ENCODE measurements around the gene TTC23L. TPM values are rescaled to one million over a fixed set of nuclear protein-coding genes. Genes with fewer than 3 reads are reported as not detected.
"Not testable (repeated sequence)": the region's sequence is repeated elsewhere in the genome, so short reads cannot be mapped to it uniquely, and the experiment has no call there.

Gene TTC23L
- total RNA-seq, 1 donor from 2014 or later = not detected

DNA sequence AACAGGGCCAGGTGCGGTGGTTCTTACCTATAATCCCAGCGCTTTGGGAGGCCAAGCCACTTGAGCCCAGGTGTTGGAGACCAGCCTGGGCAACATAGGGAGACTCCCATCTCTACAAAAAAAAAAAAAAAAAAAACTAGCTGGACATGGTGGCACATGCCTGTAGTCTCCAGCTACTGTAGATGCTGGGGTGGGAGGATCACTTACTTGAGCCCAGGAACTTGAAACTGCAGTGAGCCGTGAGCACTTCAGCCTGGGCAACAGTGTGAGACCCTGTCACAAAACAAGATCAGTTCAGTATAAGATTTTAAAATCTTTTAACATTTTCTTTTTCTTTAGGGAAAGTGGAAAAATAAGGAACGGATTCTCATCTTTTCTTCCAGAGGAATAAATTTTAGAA, 79.1 kb downstream of the TTC23L start:
- Mint-ChIP-seq H3K27me3 (ENCODE audit: insufficient read depth) (no peaks in the 10 kb centered on the region), H3K27ac (no peak overlapping the region), H3K4me1 (ENCODE audit: low read depth) (peaks cover 39% of the 10 kb centered on the region), H3K36me3 (ENCODE audit: low read depth) (peaks cover 30% of the 10 kb centered on the region), H3K9me3 (no peaks in the 10 kb centered on the region), H3K4me3 (no peak overlapping the region)
- intact Hi-C loops (cut with micrococcal nuclease) = loop anchor here (5.0 kb wide), 4 partner anchors 84 to 1959 kb away; partner anchors contain the start of genes NIPBL, SPEF2 and TARS1
- DNase-seq (ENCODE audit: low spot score) = no peak

DNA sequence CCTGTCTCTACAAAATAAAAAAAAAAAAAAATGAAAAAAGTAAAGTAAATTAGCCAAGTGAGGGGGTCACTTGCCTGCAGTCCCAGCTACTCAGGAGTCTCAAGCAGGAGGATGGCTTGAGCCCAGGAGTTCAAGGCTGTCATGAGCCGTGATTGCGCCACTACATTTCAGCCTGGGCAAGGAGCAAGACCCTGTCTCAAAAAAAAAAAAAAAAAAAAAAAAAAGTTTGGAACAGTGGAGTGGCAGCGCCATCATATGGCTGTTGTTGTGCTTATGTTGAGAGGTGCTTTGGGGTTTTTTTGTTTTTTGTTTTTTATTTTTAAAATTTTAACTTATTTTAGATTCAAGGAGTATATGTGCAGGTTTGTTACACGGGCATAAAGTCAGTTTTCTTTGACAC, 80.1 kb downstream of the TTC23L start:
- Mint-ChIP-seq H3K9me3 (no peaks in the 10 kb centered on the region), H3K4me3 (no peak overlapping the region), H3K4me1 (ENCODE audit: low read depth) (peaks cover 38% of the 10 kb centered on the region), H3K27ac (no peak overlapping the region), H3K27me3 (ENCODE audit: insufficient read depth) (no peaks in the 10 kb centered on the region), H3K36me3 (ENCODE audit: low read depth) (peaks cover 33% of the 10 kb centered on the region)
- DNase-seq (ENCODE audit: low spot score) = no peak
- intact Hi-C loops (cut with micrococcal nuclease) = loop anchor here (5.0 kb wide), 4 partner anchors 83 to 1958 kb away; partner anchors contain the start of genes NIPBL, SPEF2 and TARS1

DNA sequence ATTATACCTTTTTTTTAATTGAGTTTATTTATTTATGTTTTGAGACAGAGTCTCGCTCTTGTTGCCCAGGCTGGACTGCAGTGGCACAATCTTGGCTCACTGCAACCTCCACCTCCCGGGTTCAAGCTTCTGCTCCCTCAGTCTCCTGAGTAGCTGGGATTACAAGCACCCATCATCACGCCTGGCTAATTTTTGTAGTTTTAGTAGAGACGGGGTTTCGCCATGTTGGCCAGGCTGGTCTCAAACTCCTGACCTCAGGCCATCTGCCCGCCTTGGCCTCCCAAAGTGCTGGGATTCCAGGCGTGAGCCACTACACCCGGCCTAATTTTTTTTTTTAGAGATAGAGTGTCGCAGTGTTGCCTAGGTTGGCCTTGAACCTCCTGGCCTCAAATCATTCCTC, 84.3 kb downstream of the TTC23L start:
- not testable (repeated sequence) for H3K9me3 Mint-ChIP-seq; H3K27me3 Mint-ChIP-seq (ENCODE audit: insufficient read depth); DNase-seq (ENCODE audit: low spot score); H3K4me3 Mint-ChIP-seq
- Mint-ChIP-seq H3K4me1 (ENCODE audit: low read depth) (peaks cover 30% of the 10 kb centered on the region), H3K27ac (peak overlapping the region; percentile 67), H3K36me3 (ENCODE audit: low read depth) (peaks cover 39% of the 10 kb centered on the region)
- intact Hi-C loops (cut with micrococcal nuclease) = loop anchor here (10.0 kb wide), 3 partner anchors 872 to 982 kb away; partner anchors contain the start of gene IL7R

DNA sequence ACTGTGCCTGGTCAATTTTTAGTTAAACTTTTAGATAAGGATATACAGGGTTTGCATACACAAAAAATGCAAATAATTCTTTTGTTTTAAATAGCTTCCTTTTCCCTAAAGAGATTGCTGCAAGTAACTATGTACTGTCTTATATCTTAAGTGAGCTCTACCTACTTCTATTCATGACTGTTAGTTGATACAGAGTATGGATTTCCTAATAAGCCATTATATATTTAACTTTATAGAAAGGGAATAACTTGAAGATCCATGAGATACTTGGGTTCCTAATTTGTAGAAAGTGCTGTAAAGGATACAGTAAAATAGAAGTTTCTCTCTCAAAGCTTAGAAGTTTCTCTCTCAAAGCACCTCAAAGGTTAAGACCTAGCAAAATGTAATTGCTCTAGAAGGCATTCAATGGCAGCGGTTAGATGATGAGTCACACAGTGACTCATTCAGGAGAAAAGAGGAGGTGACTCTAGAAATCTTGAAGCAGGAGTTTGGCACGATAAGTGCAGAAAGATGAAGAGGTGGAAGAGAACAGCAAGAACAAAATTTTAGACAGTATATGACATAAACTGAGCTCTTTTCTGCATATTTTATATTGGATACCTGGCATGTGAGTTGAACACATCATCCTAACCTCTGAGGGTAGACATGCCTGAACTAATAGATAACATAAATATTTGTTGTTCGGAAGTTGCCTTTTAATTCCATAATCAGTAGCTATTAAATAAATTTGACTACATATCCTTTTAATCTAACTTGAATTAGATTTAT, 84.9 kb downstream of the TTC23L start:
- peaks cover 39% of the 10 kb centered on the region for H3K36me3 Mint-ChIP-seq (ENCODE audit: low read depth)
- intact Hi-C loops (cut with micrococcal nuclease) = loop anchor here (1.0 to 10.0 kb wide), 4 partner anchors 9 to 981 kb away; partner anchors contain the start of genes BRIX1, IL7R and RAD1
- H3K27me3 Mint-ChIP-seq (ENCODE audit: insufficient read depth) = no peaks in the 10 kb centered on the region
- peaks cover 37% of the 10 kb centered on the region for H3K4me1 Mint-ChIP-seq (ENCODE audit: low read depth)
- H3K27ac Mint-ChIP-seq = peak overlapping the region; percentile 67
- H3K4me3 Mint-ChIP-seq = peak overlapping the region; percentile 32
- DNase-seq (ENCODE audit: low spot score) = peak; percentile 23
- H3K9me3 Mint-ChIP-seq = no peaks in the 10 kb centered on the region

DNA sequence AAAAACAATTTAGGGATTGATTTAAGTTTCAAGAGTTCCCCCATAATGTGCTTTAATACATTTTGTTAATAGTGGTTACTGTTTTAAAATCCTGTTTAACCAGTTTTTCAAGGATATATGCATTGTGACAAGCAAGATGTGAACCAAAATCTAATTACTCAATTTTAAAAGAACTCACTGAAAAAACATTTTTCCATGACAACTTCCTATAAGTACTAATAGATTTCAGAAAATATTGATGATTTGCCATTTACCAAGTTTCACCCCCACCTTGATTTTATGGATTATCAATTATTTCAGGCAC, 85.5 kb downstream of the TTC23L start:
- DNase-seq (ENCODE audit: low spot score) = no peak
- Mint-ChIP-seq H3K4me1 (ENCODE audit: low read depth) (peaks cover 41% of the 10 kb centered on the region), H3K9me3 (no peaks in the 10 kb centered on the region), H3K4me3 (peak overlapping the region; percentile 30), H3K27me3 (ENCODE audit: insufficient read depth) (no peaks in the 10 kb centered on the region), H3K27ac (no peak overlapping the region), H3K36me3 (ENCODE audit: low read depth) (peaks cover 41% of the 10 kb centered on the region)
- intact Hi-C loops (cut with micrococcal nuclease) = loop anchor here (1.0 to 10.0 kb wide), 4 partner anchors 9 to 980 kb away; partner anchors contain the start of genes BRIX1, IL7R and RAD1

DNA sequence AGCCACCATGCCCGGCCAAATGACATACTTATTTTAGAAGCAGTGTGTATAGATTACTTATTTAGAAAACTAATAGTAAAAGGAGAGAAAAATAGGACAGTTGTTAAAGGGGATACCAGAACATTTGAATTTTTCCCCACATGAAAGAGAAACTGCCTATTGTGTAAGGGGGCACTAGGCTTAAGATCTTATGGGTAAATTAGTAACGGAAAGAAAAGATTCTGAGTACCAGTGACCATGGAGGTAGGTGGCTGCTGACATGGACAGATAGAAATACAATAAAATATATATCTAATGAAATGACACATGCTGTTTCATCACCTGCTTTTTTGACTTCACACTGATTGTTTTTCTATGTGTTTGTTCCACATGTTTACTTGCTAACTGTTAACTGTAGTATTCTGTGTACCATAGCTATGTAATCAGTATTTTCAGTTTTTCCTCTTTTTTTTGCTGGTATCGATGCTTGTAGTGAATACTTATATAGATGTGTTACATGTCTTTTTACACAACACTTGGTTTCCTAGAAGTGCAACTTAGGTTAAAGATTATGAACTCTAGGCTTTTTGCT, 87.4 kb downstream of the TTC23L start:
- Mint-ChIP-seq H3K36me3 (ENCODE audit: low read depth) (peaks cover 39% of the 10 kb centered on the region), H3K9me3 (no peaks in the 10 kb centered on the region), H3K27me3 (ENCODE audit: insufficient read depth) (no peaks in the 10 kb centered on the region), H3K4me3 (no peak overlapping the region), H3K4me1 (ENCODE audit: low read depth) (peaks cover 43% of the 10 kb centered on the region), H3K27ac (no peak overlapping the region)
- intact Hi-C loops (cut with micrococcal nuclease) = loop anchor here (5.0 to 10.0 kb wide), 4 partner anchors 868 to 978 kb away; partner anchors contain the start of genes AMACR and IL7R
- DNase-seq (ENCODE audit: low spot score) = no peak

DNA sequence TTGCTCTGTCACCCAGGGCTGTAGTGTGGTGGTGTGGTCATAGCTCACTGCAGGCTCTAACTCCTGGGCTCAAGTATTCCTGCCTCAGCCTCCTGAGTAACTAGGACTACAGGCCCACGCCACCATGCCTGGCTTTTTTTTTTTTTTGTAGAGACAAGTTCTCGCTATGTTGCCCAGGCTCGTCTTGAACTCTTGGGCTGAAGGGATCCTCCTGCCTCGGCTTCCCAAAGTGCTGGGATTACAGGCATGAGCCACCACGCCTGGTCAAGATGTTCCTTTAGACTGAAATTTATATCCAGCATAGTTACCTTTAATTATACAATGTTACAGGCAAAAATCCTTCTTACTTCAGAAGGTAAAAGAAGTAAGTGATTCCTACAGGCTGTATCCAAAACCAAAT, 88.8 kb downstream of the TTC23L start:
- Mint-ChIP-seq H3K27ac (no peak overlapping the region), H3K27me3 (ENCODE audit: insufficient read depth) (no peaks in the 10 kb centered on the region), H3K4me3 (no peak overlapping the region), H3K4me1 (ENCODE audit: low read depth) (peaks cover 46% of the 10 kb centered on the region), H3K36me3 (ENCODE audit: low read depth) (peaks cover 35% of the 10 kb centered on the region), H3K9me3 (no peaks in the 10 kb centered on the region)
- intact Hi-C loops (cut with micrococcal nuclease) = loop anchor here (5.0 to 10.0 kb wide), 4 partner anchors 867 to 977 kb away; partner anchors contain the start of genes AMACR and IL7R
- no peak for DNase-seq (ENCODE audit: low spot score)

DNA sequence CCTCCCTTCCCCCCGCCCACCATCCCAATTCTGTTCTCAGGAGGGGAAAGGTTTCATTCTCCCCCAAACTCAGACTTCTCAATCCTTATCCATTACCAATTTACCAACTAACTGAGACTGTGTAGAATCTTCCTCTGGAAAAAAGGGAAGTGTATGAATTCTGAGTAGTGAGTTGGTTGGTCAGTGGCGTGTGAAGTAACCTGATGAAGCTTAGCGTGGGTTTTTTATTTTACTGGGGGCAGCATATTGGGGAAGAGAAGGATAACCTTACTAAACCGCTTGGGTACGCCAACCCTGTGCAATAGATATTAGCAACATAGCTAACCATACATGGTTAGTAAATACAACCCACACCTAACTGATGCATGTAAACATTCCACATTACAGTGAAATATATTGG, 89.3 kb downstream of the TTC23L start:
- H3K4me1 Mint-ChIP-seq (ENCODE audit: low read depth) = peaks cover 47% of the 10 kb centered on the region
- no peaks in the 10 kb centered on the region for H3K27me3 Mint-ChIP-seq (ENCODE audit: insufficient read depth)
- DNase-seq (ENCODE audit: low spot score) = no peak
- H3K36me3 Mint-ChIP-seq (ENCODE audit: low read depth) = peaks cover 34% of the 10 kb centered on the region
- H3K4me3 Mint-ChIP-seq = peak overlapping the region; percentile 45
- no peaks in the 10 kb centered on the region for H3K9me3 Mint-ChIP-seq
- no peak overlapping the region for H3K27ac Mint-ChIP-seq
- intact Hi-C loops (cut with micrococcal nuclease) = loop anchor here (5.0 to 10.0 kb wide), 4 partner anchors 867 to 977 kb away; partner anchors contain the start of genes AMACR and IL7R

DNA sequence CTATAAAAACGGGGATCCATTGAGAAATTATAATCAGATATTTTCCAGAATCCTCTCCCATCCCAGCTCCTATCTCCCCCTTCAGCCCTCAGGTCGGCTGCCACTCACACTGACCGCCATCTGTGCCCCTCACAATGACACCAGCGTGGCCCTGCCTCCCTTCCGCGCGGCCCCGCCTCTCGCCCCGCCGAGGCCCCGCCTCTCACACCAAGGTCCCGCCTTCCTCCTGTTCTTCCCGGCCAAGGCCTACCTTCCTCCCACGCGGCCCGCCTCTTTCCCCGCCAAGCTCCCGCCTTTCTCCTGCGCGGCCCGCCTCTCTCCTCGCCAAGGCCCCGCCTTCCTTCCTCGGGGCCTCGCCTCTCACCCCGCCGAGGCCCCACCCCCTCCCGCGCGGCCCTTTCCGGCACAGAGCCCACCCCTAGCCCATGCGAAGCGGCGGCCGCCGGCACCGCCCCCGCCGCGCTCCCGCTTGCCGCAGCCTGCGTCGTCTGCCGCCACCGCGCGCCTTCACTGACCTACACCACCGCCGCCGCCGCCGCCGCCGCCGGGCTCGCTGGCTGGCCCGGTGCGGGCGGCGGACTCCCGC, 90.3 kb downstream of the TTC23L start, which contains the start of gene DNAJC21:
Gene DNAJC21 (plus strand): TSS at position 426 of the 586 bp plus-strand sequence. CDS start 261 bp downstream, outside the sequence.
- DNase-seq (ENCODE audit: low spot score) = peak; percentile 97
- Mint-ChIP-seq H3K27ac (peak within 1 kb of the TSS; percentile 95), H3K27me3 (ENCODE audit: insufficient read depth) (no peaks in the 10 kb centered on the region), H3K4me1 (ENCODE audit: low read depth) (peaks cover 45% of the 10 kb centered on the region), H3K9me3 (no peaks in the 10 kb centered on the region), H3K36me3 (ENCODE audit: low read depth) (peaks cover 33% of the 10 kb centered on the region), H3K4me3 (peak within 1 kb of the TSS; percentile 98)
- intact Hi-C loops (cut with micrococcal nuclease) = loop anchor here (1.0 to 10.0 kb wide), 8 partner anchors 14 to 1313 kb away; partner anchors contain the start of genes AMACR, BRIX1, IL7R and LMBRD2

DNA sequence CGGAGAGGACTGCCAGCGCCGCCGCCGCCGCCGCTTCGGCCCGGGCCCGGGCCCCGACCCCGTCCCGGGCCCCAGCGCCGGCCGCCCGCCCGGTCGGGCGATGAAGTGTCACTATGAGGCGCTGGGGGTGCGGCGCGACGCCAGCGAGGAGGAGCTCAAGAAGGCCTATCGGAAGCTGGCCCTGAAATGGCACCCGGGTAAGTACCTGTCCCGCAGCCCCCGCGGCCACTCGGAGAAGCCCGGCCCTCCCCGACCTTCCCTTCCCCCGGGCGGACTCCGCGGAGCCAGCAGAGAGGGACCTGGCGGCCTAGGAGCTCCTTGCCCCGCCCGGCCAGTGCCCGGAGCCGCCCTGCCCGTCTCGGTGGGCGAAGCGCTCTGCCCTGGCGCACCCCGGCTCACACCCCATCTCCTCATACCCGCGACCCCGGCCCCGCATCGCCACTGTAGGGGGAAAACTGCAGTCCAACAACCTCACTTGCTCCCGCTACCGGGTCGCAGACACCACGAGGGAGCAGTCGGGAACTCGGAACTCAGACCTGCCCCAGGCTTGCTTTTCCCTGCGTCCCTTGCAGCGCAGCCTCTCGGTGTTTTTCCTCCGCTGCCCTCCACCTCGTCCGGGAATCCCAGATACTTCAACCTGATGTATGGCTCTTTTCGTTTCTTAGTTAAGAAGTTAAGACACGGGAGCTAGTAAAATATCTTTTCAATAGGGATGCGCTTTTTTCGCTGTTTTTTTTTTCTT, 90.9 kb downstream of the TTC23L start:
- H3K4me1 Mint-ChIP-seq (ENCODE audit: low read depth) = peaks cover 40% of the 10 kb centered on the region
- H3K36me3 Mint-ChIP-seq (ENCODE audit: low read depth) = peaks cover 32% of the 10 kb centered on the region
- no peaks in the 10 kb centered on the region for H3K9me3 Mint-ChIP-seq
- H3K27me3 Mint-ChIP-seq (ENCODE audit: insufficient read depth) = no peaks in the 10 kb centered on the region
- intact Hi-C loops (cut with micrococcal nuclease) = loop anchor here (1.0 to 10.0 kb wide), 9 partner anchors 15 to 1312 kb away; partner anchors contain the start of genes AMACR, BRIX1, IL7R and LMBRD2
- peak; percentile 78 for DNase-seq (ENCODE audit: low spot score)
- peak overlapping the region; percentile 95 for H3K27ac Mint-ChIP-seq
- peak overlapping the region; percentile 98 for H3K4me3 Mint-ChIP-seq

DNA sequence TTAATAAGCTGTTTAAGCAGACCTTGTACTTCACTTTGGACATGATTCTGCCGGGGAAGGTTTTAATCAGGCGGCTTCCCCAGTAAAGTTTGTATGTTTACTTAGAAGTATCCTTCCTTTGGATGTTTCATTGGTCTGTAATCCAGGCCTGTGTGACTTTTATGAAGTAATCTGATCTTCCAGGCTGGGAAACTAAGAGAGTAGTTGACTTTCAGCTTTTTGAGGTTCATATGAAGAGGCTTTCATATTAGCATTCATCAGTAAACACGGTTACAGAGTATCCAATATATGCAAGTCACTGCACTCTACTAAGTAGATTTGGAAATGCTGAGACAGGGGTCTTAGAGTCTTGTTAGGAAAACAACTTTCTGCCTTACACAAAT, 91.5 kb downstream of the TTC23L start:
- Mint-ChIP-seq H3K9me3 (no peaks in the 10 kb centered on the region), H3K36me3 (ENCODE audit: low read depth) (peaks cover 34% of the 10 kb centered on the region), H3K4me1 (ENCODE audit: low read depth) (peaks cover 40% of the 10 kb centered on the region), H3K27ac (peak overlapping the region; percentile 95), H3K27me3 (ENCODE audit: insufficient read depth) (no peaks in the 10 kb centered on the region), H3K4me3 (peak overlapping the region; percentile 98)
- intact Hi-C loops (cut with micrococcal nuclease) = loop anchor here (2.0 kb wide), 1 partner anchor 28 kb away; no protein-coding TSS in a partner anchor
- no peak for DNase-seq (ENCODE audit: low spot score)

DNA sequence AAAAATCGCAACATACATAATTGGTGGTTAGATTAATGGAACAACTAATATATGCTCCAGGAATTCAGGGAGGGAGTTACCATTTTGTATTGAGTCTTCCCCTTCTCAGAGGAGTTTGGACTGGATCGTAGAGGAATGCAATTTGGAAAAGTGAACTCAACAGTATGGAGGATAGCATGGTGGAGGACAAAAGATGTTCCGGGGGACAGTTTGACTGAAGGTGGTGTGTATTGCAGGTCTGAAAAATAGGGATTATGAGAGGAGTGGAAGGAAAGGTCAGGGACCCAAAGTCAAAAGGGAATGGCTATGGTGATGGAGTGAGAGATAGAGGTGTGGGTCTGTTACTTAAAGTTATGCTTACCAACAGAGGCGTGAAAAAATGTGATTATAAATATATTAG, 91.9 kb downstream of the TTC23L start:
- Mint-ChIP-seq H3K27ac (peak overlapping the region; percentile 4), H3K9me3 (no peaks in the 10 kb centered on the region), H3K36me3 (ENCODE audit: low read depth) (peaks cover 32% of the 10 kb centered on the region), H3K27me3 (ENCODE audit: insufficient read depth) (no peaks in the 10 kb centered on the region), H3K4me3 (peak overlapping the region; percentile 98), H3K4me1 (ENCODE audit: low read depth) (peaks cover 40% of the 10 kb centered on the region)
- no peak for DNase-seq (ENCODE audit: low spot score)
- intact Hi-C loops (cut with micrococcal nuclease) = loop anchor here (2.0 kb wide), 1 partner anchor 28 kb away; no protein-coding TSS in a partner anchor
